GM18505 (cell line): ENCODE measurements around the gene ECI1.
"Not testable (repeated sequence)": the region's sequence is repeated elsewhere in the genome, so short reads cannot be mapped to it uniquely, and the experiment has no call there.

Experiments used
- ATAC-seq: cut with Tn5 transposase; IDR thresholded peaks from one replicate; pipeline ENCODE4 v1.9.1; 2021; ENCODE audit not compliant: unreplicated experiment
- POLR2A ChIP-seq: IDR thresholded peaks from 4 replicates; pipeline ENCODE4 v1.6.1; 2011; ENCODE audit warnings: borderline replicate concordance; ENCODE audit not compliant: insufficient read depth, insufficient read length; ENCODE audit errors: extremely low read depth

ECI1 gene

DNA sequence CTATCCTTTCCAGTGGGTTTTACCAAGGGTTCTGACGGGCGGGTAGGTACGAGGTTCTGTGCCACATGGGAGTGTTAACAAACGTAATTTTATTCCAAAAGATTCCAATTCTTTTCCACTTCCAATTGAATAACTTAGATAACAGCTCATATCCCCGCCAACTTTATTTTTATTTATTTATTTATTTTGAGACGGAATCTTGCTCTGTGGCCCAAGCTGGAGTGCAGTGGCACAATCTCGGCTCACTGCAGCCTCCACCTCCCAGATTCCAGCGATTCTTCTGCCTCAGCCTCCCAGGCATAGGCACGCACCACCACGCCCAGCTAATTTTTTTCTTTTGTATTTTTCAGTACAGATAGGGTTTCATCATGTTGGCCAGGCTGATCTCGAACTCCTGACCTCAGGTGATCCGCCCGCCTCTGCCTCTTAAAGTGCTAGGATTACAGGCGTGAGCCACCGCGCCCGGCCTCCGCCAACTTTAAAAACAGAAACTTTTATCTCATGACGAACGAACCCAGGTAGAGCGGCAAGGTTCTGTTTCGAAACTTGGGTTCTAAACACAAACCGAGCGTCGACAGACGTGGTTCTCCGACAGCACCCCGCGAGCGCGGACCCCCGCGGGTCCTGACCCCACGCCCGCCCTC lies 613 bp downstream of the ECI1 start:
- no peak for ATAC-seq

GRCh38 chr16:2246301-2246885 lies 5.0 kb downstream of the ECI1 start:
- no peak for ATAC-seq
- TF ChIP-seq POLR2A = no peak

More for the DNA sequence above, 613 bp downstream of the ECI1 start:
- no peak for TF ChIP-seq POLR2A

DNA sequence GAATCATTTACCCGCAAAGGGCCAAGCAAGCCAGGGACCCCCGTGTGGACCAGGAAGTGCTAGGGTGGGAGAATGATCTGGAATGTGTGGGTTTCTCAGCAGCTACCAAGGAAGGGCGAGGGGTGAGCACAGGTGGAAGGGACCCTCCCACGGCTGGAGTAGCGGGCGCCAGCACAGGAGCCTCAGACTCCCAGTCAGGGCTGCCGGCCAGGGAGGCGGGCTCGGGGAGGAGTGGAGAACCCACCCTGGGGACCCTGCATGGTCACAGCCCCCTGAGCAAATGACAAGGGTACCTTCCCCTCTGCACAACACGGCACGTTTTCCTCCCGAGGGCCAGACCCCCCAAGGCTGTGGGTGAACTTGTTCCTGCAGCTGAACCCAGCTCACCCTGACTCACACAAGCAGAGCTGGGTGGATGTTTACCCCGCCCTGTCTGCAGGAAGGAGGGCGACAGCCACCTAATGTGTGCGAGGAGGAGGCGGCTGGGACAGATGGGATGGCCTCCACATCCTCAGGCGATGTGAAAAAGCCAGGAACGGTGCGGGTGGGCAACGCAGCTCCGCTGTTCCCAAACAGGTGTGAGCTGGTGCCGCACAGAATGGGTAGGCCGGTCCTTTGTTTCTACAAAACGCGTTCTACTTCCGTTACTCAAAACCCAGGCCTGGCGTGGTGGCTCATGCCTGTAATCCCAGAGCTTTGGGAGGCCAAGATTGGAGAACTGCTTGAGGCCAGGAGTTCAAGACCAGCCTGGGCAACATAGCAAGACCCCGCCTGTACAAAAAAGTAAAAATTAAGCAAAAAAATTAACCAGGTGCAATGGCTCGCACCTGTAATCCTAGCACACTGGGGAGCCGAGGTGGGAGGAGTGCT lies 6.2 kb downstream of the ECI1 start:
- no peak for TF ChIP-seq POLR2A
- ATAC-seq = no peak

DNA sequence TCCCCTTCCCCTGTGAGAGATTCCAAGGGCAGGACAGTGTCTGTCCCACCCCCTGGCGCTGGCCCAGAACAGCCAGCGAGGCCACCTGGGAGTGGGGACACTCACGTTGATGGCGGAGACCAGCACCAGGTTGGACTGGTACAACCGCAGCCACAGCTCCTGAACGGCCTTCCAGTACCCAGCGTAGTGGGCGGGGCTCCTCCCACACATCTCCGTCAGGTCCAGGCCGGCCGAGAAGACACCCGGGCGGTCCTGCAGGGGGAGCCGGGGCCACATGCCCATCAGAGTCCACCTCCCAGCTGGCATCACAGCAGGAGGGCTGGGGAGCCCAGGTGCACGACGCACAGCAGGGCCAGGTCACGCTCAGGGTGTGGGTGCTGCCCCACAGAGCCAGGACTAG lies 7.1 kb downstream of the ECI1 start:
- no peak for TF ChIP-seq POLR2A
- no peak for ATAC-seq

GRCh38 chr16:2243781-2244180 lies 7.6 kb downstream of the ECI1 start:
- TF ChIP-seq POLR2A = no peak
- ATAC-seq = no peak

DNA sequence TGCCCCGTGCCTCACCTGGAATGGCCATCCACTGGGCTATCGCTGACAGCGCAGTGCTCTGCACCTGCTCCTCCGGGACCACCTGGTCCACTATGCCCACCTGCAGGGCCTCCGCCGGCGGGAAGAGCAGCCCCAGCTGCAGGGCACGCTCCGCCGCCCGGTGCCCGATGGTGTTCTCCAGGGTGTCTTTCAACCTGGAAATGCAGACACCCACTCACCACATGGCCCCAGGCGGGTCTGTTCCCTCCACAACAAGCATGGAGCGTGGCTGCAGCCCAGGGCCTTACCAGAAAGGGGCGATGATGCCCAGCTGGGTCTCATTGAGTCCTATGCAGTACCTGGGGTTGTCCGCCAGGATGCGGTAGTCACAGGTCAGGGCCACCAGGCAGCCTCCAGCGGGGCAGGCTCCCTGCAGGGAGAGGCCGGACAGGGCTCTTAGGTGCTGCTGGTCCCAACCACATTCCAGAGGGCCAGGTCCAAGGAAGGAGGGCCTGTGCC lies 8.3 kb downstream of the ECI1 start:
- ATAC-seq = no peak
- TF ChIP-seq POLR2A = no peak

DNA sequence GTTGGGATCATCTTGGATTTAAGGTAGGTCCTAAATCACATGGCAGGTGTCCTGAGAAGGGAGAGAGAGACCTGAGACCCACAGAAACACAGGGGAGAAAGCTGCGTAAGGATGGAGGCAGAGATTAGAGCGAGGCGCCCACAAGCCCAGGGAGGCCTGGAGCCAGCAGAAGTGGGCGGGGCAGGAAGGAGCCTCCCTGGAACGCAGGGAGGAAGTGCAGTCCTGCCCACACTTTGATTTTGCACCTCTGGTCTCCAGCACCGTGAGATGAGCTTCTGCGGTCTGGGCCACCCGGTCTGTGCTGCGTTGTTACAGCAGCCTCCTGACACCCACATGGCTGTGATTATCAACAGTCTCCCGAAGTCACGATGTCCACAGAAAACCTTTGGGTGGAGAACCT lies 8.8 kb downstream of the ECI1 start:
- no peak for ATAC-seq
- no peak for TF ChIP-seq POLR2A

DNA sequence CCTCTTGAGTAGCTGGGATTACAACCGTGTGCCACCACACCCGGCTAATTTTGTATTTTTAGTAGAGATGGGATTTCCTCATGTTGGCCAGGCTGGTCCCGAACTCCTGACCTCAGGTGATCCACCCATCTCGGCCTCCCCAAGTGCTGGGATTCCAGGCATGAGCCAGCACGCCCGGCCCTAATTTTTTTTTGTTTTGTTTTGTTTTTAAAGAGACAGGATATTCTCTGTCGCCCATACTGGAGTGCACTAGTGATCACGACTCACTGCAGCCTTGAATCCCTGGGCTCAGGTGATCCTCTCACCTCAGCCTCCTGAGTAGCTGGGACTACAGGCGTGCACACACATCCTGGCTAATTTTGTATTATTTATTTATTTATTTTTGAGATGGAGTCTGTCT lies 11.1 kb downstream of the ECI1 start:
- not testable (repeated sequence) for ATAC-seq

GRCh38 chr16:2238838-2239675 lies 12.3 kb downstream of the ECI1 start:
- TF ChIP-seq POLR2A = peak; percentile 4
- ATAC-seq = no peak

DNA sequence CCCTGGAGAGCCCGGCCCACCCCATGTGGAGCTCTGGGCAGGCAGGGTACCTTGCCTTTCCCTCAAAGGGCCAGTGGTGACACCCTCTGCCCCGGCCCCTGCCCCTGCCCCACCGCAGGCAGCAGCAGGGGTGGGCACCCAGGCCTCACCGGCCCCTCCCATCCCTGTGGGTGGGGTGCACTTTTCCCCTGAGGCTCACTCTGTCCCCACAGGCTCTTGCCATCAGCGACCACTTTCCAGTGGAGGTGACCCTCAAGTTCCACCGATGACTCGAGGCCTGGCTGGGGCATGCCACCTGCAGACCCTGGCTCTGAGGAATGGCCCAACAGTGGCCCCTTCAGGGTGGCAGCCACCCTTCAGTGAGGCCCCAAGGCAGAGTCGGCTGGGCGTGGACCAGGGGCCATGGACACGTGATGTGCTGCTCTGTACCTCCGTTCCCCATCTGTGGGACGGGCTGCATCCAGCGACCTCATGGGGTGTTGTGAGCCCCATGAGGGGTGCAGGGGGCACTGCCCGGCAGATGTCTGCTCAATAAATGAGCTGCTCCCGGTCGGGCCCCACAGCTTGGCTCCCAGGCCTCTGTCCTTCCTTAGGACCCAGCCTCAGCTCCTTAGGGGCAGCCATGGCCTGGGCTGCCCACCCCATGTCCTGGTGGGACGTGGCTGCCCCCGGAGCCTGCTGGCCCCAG lies 13.1 kb downstream of the ECI1 start:
- ATAC-seq = no peak
- peak; percentile 7 for TF ChIP-seq POLR2A

GRCh38 chr16:2237493-2238149 lies 13.8 kb downstream of the ECI1 start:
- TF ChIP-seq POLR2A = no peak
- ATAC-seq = no peak

DNA sequence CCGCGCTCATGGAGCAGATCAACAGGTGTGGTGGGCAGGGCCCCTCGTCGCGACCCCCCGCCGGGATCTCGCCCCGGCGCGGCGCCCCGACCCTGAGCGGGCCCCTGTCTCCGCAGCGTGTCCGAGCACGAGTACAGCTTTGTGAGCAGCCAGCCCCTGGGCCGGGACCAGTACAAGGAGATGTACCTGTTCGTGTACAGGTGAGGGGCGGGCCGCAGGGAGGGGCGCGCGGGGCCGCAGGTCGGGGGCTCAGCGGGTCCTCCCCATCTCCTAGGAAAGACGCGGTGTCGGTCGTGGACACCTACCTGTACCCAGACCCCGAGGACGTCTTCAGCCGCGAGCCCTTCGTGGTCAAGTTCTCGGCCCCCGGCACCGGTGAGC lies 14.3 kb downstream of the ECI1 start:
- TF ChIP-seq POLR2A = no peak
- ATAC-seq = no peak
